Neural progenitor cell (in vitro differentiated cells): Measurements from ENCODE around the gene B3GALT5. TPM values are rescaled to one million over a fixed set of nuclear protein-coding genes. Genes with fewer than 3 reads are reported as not detected.
A peak's percentile ranks its signal among the peaks of the same experiment; 100 is the strongest.

Source experiments
- DNase-seq: peaks from one replicate; pipeline ENCODE4 v3.0.0-alpha.2; 2016; ENCODE audit warnings: low spot score
- H2AFZ ChIP-seq: fragments of 200-600 bp; sonication (generic); replicated peaks from 2 replicates; pipeline ENCODE4 v1.6.1; 2016; ENCODE audit warnings: antibody characterized with exemption
- H3F3A ChIP-seq: fragments of 200-600 bp; sonication (generic); 2 replicates; pipeline ENCODE4 v1.6.1; 2016; ENCODE audit warnings: antibody characterized with exemption, low read depth
- H3K27ac ChIP-seq: fragments of 200-600 bp; sonication (generic); 2 replicates; pipeline ENCODE4 v1.5.1; 2016; ENCODE audit warnings: mild to moderate bottlenecking
- H3K27me3 ChIP-seq: fragments of 200-600 bp; sonication (generic); 2 replicates; pipeline ENCODE4 v1.6.1; 2016; ENCODE audit warnings: mild to moderate bottlenecking, moderate library complexity
- H3K36me3 ChIP-seq: fragments of 200-600 bp; sonication (generic); 2 replicates; pipeline ENCODE4 v1.5.1; 2016
- H3K4me1 ChIP-seq: fragments of 200-600 bp; sonication (generic); 2 replicates; pipeline ENCODE4 v1.6.1; 2016; ENCODE audit warnings: mixed run types
- H3K4me2 ChIP-seq: fragments of 200-600 bp; sonication (generic); 2 replicates; pipeline ENCODE4 v1.6.1; 2016
- H3K4me3 ChIP-seq: fragments of 200-600 bp; sonication (generic); 2 replicates; pipeline ENCODE4 v1.5.1; 2016
- H3K79me2 ChIP-seq: fragments of 200-600 bp; sonication (generic); 2 replicates; pipeline ENCODE4 v1.6.1; 2016; ENCODE audit warnings: low read depth
- H3K9ac ChIP-seq: fragments of 200-600 bp; sonication (generic); 2 replicates; pipeline ENCODE4 v1.6.1; 2016
- H3K9me3 ChIP-seq: fragments of 200-600 bp; sonication (generic); 2 replicates; pipeline ENCODE4 v1.5.1; 2016; ENCODE audit warnings: low read depth
- H4K20me1 ChIP-seq: fragments of 200-600 bp; sonication (generic); 2 replicates; pipeline ENCODE4 v1.6.1; 2016; ENCODE audit warnings: low read depth
- H3K27ac Mint-ChIP-seq: 3 replicates; pipeline ENCODE4 v1.8.0; 2021; ENCODE audit warnings: mixed read lengths
- H3K27me3 Mint-ChIP-seq: 2 replicates; pipeline ENCODE4 v1.8.0; 2022; ENCODE audit warnings: low read depth, mild to moderate bottlenecking, inconsistent platforms, moderate library complexity, mixed read lengths; ENCODE audit not compliant: insufficient read depth
- H3K36me3 Mint-ChIP-seq: 3 replicates; pipeline ENCODE4 v1.8.0; 2021; ENCODE audit warnings: mixed read lengths
- H3K4me1 Mint-ChIP-seq: 3 replicates; pipeline ENCODE4 v1.8.0; 2021; ENCODE audit warnings: mixed read lengths
- H3K4me3 Mint-ChIP-seq: 3 replicates; pipeline ENCODE4 v1.8.0; 2021; ENCODE audit warnings: mild to moderate bottlenecking, moderate library complexity, mixed read lengths
- H3K9me3 Mint-ChIP-seq: 3 replicates; pipeline ENCODE4 v1.8.0; 2020; ENCODE audit warnings: mixed read lengths
- EZH2 ChIP-seq: fragments of 200-600 bp; sonication (generic); IDR thresholded peaks from 2 replicates; pipeline ENCODE4 v1.6.1; 2017; ENCODE audit warnings: antibody characterized with exemption, mild to moderate bottlenecking, moderate library complexity
- EZH2phosphoT487 ChIP-seq: fragments of 200-600 bp; sonication (generic); IDR thresholded peaks from 2 replicates; pipeline ENCODE4 v1.6.1; 2017; ENCODE audit warnings: antibody characterized with exemption
- total RNA-seq: library from RNA; depleted of rRNA; stranded (reverse); fragments of >200 nt; gene quantifications from 2 replicates; pipeline ENCODE4 v1.2.3, GENCODE V29; 2015; ENCODE audit warnings: low replicate concordance
- TF ChIP-seq, protein P1 (sequence below): fragments of 200-600 bp; sonication (generic); IDR thresholded peaks from 2 replicates; pipeline ENCODE4 v1.5.1; 2017; ENCODE audit warnings: antibody characterized with exemption, mild to moderate bottlenecking

The B3GALT5 gene
- total RNA-seq, 1 donor from 2014 or later, result 1.3 TPM

DNA sequence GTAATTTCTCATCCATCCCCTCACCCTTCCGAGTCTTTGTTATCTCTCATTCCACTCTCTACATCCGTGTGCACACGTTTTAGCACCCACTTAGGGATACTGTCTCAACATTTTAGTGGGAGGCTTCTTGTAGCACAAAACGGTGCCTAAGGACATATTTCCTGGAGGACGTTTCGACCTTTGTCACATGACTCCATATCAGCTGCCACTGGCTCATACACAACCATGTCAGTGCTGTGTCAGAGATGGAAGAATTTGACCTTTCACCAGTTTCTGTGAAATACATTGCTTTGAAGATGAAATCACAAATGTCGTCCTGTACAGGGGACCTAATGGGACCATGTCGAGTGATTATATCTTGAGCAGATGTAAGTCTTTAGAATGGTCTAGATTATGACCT, 15.6 kb downstream of the B3GALT5 start:
- Mint-ChIP-seq H3K4me1 (peaks cover 4% of the 10 kb centered on the region), H3K4me3 (no peak overlapping the region), H3K36me3 (peaks cover 4% of the 10 kb centered on the region), H3K9me3 (peaks cover 13% of the 10 kb centered on the region), H3K27me3 (no peaks in the 10 kb centered on the region), H3K27ac (peak overlapping the region; percentile 59)
- no peak for DNase-seq
- Histone ChIP-seq H3K9ac (no peak overlapping the region), H3F3A (no peaks in the 10 kb centered on the region), H4K20me1 (no peaks in the 10 kb centered on the region), H3K36me3 (no peaks in the 10 kb centered on the region), H3K27ac (no peak overlapping the region), H3K9me3 (no peaks in the 10 kb centered on the region), H3K27me3 (no peaks in the 10 kb centered on the region), H3K4me1 (no peaks in the 10 kb centered on the region), H3K4me2 (no peak overlapping the region), H2AFZ (no peak overlapping the region), H3K4me3 (no peak overlapping the region), H3K79me2 (no peaks in the 10 kb centered on the region)
- TF ChIP-seq EZH2 (no peak), EZH2phosphoT487 (no peak)
- TF ChIP-seq, protein P1, sequence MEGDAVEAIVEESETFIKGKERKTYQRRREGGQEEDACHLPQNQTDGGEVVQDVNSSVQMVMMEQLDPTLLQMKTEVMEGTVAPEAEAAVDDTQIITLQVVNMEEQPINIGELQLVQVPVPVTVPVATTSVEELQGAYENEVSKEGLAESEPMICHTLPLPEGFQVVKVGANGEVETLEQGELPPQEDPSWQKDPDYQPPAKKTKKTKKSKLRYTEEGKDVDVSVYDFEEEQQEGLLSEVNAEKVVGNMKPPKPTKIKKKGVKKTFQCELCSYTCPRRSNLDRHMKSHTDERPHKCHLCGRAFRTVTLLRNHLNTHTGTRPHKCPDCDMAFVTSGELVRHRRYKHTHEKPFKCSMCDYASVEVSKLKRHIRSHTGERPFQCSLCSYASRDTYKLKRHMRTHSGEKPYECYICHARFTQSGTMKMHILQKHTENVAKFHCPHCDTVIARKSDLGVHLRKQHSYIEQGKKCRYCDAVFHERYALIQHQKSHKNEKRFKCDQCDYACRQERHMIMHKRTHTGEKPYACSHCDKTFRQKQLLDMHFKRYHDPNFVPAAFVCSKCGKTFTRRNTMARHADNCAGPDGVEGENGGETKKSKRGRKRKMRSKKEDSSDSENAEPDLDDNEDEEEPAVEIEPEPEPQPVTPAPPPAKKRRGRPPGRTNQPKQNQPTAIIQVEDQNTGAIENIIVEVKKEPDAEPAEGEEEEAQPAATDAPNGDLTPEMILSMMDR, result no peak

DNA sequence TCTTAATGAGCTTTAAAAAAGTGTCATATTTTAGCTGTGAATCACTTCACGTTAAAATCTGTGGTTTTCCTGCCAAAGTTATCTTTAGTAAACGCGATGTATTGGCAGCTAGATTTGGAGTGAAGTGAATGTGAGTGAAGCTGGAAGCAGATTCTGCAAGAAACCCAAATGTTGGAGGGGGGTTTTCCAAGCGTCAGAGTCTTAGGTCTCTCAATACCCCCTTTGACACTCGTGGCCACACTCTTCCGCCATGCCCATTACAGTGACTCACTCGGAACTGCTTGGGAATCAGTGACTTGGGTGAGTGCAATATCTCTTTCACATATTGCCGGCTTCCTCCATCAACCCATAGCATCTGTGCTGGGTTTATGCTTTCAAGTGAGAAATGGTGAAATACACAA, 17.5 kb downstream of the B3GALT5 start:
- Histone ChIP-seq H3K9ac (no peak overlapping the region), H3K36me3 (no peaks in the 10 kb centered on the region), H3K27me3 (no peaks in the 10 kb centered on the region), H3F3A (no peaks in the 10 kb centered on the region), H3K9me3 (no peaks in the 10 kb centered on the region), H3K27ac (no peak overlapping the region), H3K4me2 (no peak overlapping the region), H4K20me1 (no peaks in the 10 kb centered on the region), H3K79me2 (no peaks in the 10 kb centered on the region), H3K4me3 (no peak overlapping the region), H2AFZ (no peak overlapping the region), H3K4me1 (no peaks in the 10 kb centered on the region)
- H3K9me3 Mint-ChIP-seq, result peaks cover 8% of the 10 kb centered on the region
- no peak overlapping the region for H3K4me3 Mint-ChIP-seq
- peaks cover 2% of the 10 kb centered on the region for H3K36me3 Mint-ChIP-seq
- no peaks in the 10 kb centered on the region for H3K27me3 Mint-ChIP-seq
- H3K4me1 Mint-ChIP-seq, result peaks cover 15% of the 10 kb centered on the region
- H3K27ac Mint-ChIP-seq, result no peak overlapping the region
- TF ChIP-seq EZH2 (no peak), EZH2phosphoT487 (no peak)
- TF ChIP-seq, protein P1, result no peak
- no peak for DNase-seq

- H3K9me3 Mint-ChIP-seq, result peaks cover 8% of the 10 kb centered on the region
- H3K27ac ChIP-seq, result no peak overlapping the region
- H3K4me3 Mint-ChIP-seq, result no peak overlapping the region
Measured at GRCh38 chr21:39630827-39631226, 18.1 kb downstream of the B3GALT5 start.

More at GRCh38 chr21:39630827-39631226, 18.1 kb downstream of the B3GALT5 start:
- TF ChIP-seq EZH2 (no peak), EZH2phosphoT487 (no peak)
- TF ChIP-seq, protein P1, result no peak
- Histone ChIP-seq H4K20me1 (no peaks in the 10 kb centered on the region), H3K4me3 (no peak overlapping the region), H3K4me2 (no peak overlapping the region), H2AFZ (no peak overlapping the region), H3K27me3 (no peaks in the 10 kb centered on the region), H3K4me1 (no peaks in the 10 kb centered on the region), H3F3A (peaks cover 4% of the 10 kb centered on the region), H3K9ac (no peak overlapping the region), H3K9me3 (no peaks in the 10 kb centered on the region), H3K79me2 (no peaks in the 10 kb centered on the region), H3K36me3 (no peaks in the 10 kb centered on the region)
- Mint-ChIP-seq H3K4me1 (peaks cover 15% of the 10 kb centered on the region), H3K36me3 (peaks cover 2% of the 10 kb centered on the region), H3K27me3 (no peaks in the 10 kb centered on the region), H3K27ac (no peak overlapping the region)
- no peak for DNase-seq
